H9 (cell line): Measurements from ENCODE around the gene TRIM44. TPM values are rescaled to one million over a fixed set of nuclear protein-coding genes. Genes with fewer than 3 reads are reported as not detected.

Experiments used
- DNase-seq: peaks from one replicate; pipeline ENCODE4 v3.0.0-alpha.2; 2017
- H2AFZ ChIP-seq: one replicate; pipeline ENCODE4 v1.6.1; 2013; ENCODE audit warnings: mild to moderate bottlenecking, low read length, control low read depth, moderate library complexity
- H2AK5ac ChIP-seq: 2 replicates; pipeline ENCODE4 v1.6.1; 2013; ENCODE audit warnings: low read length, control low read depth, mixed read lengths; ENCODE audit not compliant: insufficient read length
- H2BK120ac ChIP-seq: one replicate; pipeline ENCODE4 v1.6.1; 2013; ENCODE audit warnings: low read depth, mild to moderate bottlenecking, low read length, control low read depth, inconsistent platforms; ENCODE audit not compliant: poor library complexity, severe bottlenecking
- H2BK12ac ChIP-seq: 2 replicates; pipeline ENCODE4 v1.6.1; 2013; ENCODE audit warnings: low read length, control low read depth, mixed read lengths, low read depth; ENCODE audit not compliant: insufficient read length
- H2BK15ac ChIP-seq: 2 replicates; pipeline ENCODE4 v1.6.1; 2013; ENCODE audit warnings: low read depth, low read length, control low read depth
- H2BK20ac ChIP-seq: one replicate; pipeline ENCODE4 v1.6.1; 2013; ENCODE audit warnings: low read depth, mild to moderate bottlenecking, low read length, control low read depth, inconsistent platforms; ENCODE audit not compliant: poor library complexity, severe bottlenecking
- H2BK5ac ChIP-seq: 2 replicates; pipeline ENCODE4 v1.6.1; 2013; ENCODE audit warnings: low read length, control low read depth, mixed read lengths; ENCODE audit not compliant: insufficient read length
- H3K14ac ChIP-seq: 2 replicates; pipeline ENCODE4 v1.6.1; 2013; ENCODE audit warnings: low read length, control low read depth; ENCODE audit not compliant: insufficient read depth
- H3K18ac ChIP-seq: 2 replicates; pipeline ENCODE4 v1.6.1; 2013; ENCODE audit warnings: low read depth, mild to moderate bottlenecking, mixed read lengths, low read length, control low read depth; ENCODE audit not compliant: insufficient read length
- H3K23ac ChIP-seq: 2 replicates; pipeline ENCODE4 v1.6.1; 2013; ENCODE audit warnings: low read length, control low read depth, mixed read lengths, low read depth; ENCODE audit not compliant: insufficient read length
- H3K23me2 ChIP-seq: 2 replicates; pipeline ENCODE4 v1.6.1; 2013; ENCODE audit warnings: low read depth, mild to moderate bottlenecking, mixed read lengths, low read length, control low read depth; ENCODE audit not compliant: insufficient read length, poor library complexity, severe bottlenecking
- H3K27ac ChIP-seq: 2 replicates; pipeline ENCODE4 v1.5.1; 2013; ENCODE audit warnings: low read length, control low read depth, mixed read lengths, low read depth; ENCODE audit not compliant: insufficient read length
- H3K27me3 ChIP-seq: 2 replicates; pipeline ENCODE4 v1.6.1; 2013; ENCODE audit warnings: low read length, control low read depth, inconsistent platforms; ENCODE audit not compliant: insufficient read depth
- H3K4ac ChIP-seq: 2 replicates; pipeline ENCODE4 v1.6.1; 2013; ENCODE audit warnings: low read depth, mild to moderate bottlenecking, control low read depth, inconsistent platforms, low read length, moderate library complexity
- H3K4me1 ChIP-seq: 2 replicates; pipeline ENCODE4 v1.6.1; 2013; ENCODE audit warnings: low read length, control low read depth, inconsistent platforms; ENCODE audit not compliant: insufficient read depth
- H3K4me2 ChIP-seq: 2 replicates; pipeline ENCODE4 v1.6.1; 2013; ENCODE audit warnings: low read length, control low read depth, mixed read lengths; ENCODE audit not compliant: insufficient read length, insufficient read depth
- H3K56ac ChIP-seq: 2 replicates; pipeline ENCODE4 v1.6.1; 2013; ENCODE audit warnings: low read depth, mild to moderate bottlenecking, mixed read lengths, low read length, control low read depth; ENCODE audit not compliant: insufficient read length
- H3K79me1 ChIP-seq: 2 replicates; pipeline ENCODE4 v1.6.1; 2013; ENCODE audit warnings: low read depth, mild to moderate bottlenecking, moderate library complexity, low read length, control low read depth, inconsistent platforms; ENCODE audit not compliant: insufficient read depth, poor library complexity, severe bottlenecking
- H3K79me2 ChIP-seq: 2 replicates; pipeline ENCODE4 v1.6.1; 2013; ENCODE audit warnings: low read length, control low read depth, inconsistent platforms; ENCODE audit not compliant: insufficient read depth
- H3K9ac ChIP-seq: 2 replicates; pipeline ENCODE4 v1.6.1; 2013; ENCODE audit warnings: low read length, control low read depth, mixed read lengths; ENCODE audit not compliant: insufficient read length; ENCODE audit errors: extremely low read depth
- H3K9me3 ChIP-seq: one replicate; pipeline ENCODE4 v1.6.1; 2013; ENCODE audit warnings: low read depth, low read length, inconsistent platforms; ENCODE audit not compliant: control insufficient read depth
- H3T11ph ChIP-seq: one replicate; pipeline ENCODE4 v1.6.1; 2013; ENCODE audit warnings: mild to moderate bottlenecking, low read length, control low read depth, inconsistent platforms
- H4K20me1 ChIP-seq: one replicate; pipeline ENCODE4 v1.6.1; 2013; ENCODE audit not compliant: control insufficient read depth, insufficient read length, insufficient read depth
- H4K5ac ChIP-seq: 2 replicates; pipeline ENCODE4 v1.6.1; 2013; ENCODE audit warnings: low read depth, mild to moderate bottlenecking, mixed read lengths, low read length, control low read depth; ENCODE audit not compliant: insufficient read length
- H4K8ac ChIP-seq: replicated peaks from 2 replicates; pipeline ENCODE4 v1.6.1; 2013; ENCODE audit warnings: low read length, control low read depth, mixed read lengths, low read depth; ENCODE audit not compliant: insufficient read length
- H4K91ac ChIP-seq: 2 replicates; pipeline ENCODE4 v1.6.1; 2013; ENCODE audit warnings: low read depth, mild to moderate bottlenecking, moderate library complexity, mixed read lengths, low read length, control low read depth; ENCODE audit not compliant: insufficient read length
- H3K27ac Mint-ChIP-seq, 3 experiments: 2 replicates in 2 of 3; 3 replicates in 1 of 3; pipeline ENCODE4 v1.8.0; 2020 to 2021; ENCODE audit warnings: mixed read lengths in 3 of 3, mild to moderate bottlenecking in 1 of 3, moderate library complexity in 1 of 3
- H3K27me3 Mint-ChIP-seq: 2 replicates; pipeline ENCODE4 v1.8.0; 2021; ENCODE audit warnings: low read depth, mild to moderate bottlenecking, moderate library complexity, mixed read lengths
- H3K36me3 Mint-ChIP-seq, 3 experiments: 2 replicates in 2 of 3; 3 replicates in 1 of 3; pipeline ENCODE4 v1.8.0; 2020 to 2021; ENCODE audit warnings: low read depth in 3 of 3, mixed read lengths in 3 of 3; ENCODE audit not compliant: insufficient read depth in 1 of 3
- H3K4me1 Mint-ChIP-seq, 2 experiments: 2 replicates each; pipeline ENCODE4 v1.8.0; 2020; ENCODE audit warnings: mixed read lengths in 2 of 2
- H3K4me3 Mint-ChIP-seq, 2 experiments: 2 replicates in 1 of 2; 3 replicates in 1 of 2; pipeline ENCODE4 v1.8.0; 2020 to 2021; ENCODE audit warnings: mild to moderate bottlenecking in 2 of 2, mixed read lengths in 2 of 2, moderate library complexity in 1 of 2
- H3K9me3 Mint-ChIP-seq, 2 experiments: 2 replicates in 1 of 2; 3 replicates in 1 of 2; pipeline ENCODE4 v1.8.0; 2020; ENCODE audit warnings: mild to moderate bottlenecking in 2 of 2, mixed read lengths in 2 of 2, moderate library complexity in 1 of 2
- total RNA-seq: library from RNA; stranded (reverse); gene quantifications from 2 replicates; pipeline ENCODE4 v1.2.1, GENCODE V29; 2021
- TF ChIP-seq, protein P1 (sequence below): fragments of 200-600 bp; sonication (generic); conservative IDR thresholded peaks from 3 replicates; pipeline ENCODE4 v1.8.0; 2021; ENCODE audit warnings: antibody characterized with exemption, mild to moderate bottlenecking

TRIM44 gene
- total RNA-seq, 1 experiment from 2014 or later = 37.7 TPM

- peaks cover 18 to 21% of the 10 kb centered on the region in 2 experiments for H3K4me1 Mint-ChIP-seq
- no peak for DNase-seq
- no peaks in the 10 kb centered on the region for H3K9me3 ChIP-seq
- H2BK5ac ChIP-seq = no peak overlapping the region
- H3K18ac ChIP-seq = no peak overlapping the region
- H3K4me1 ChIP-seq = peaks cover 4% of the 10 kb centered on the region
- H3K27ac Mint-ChIP-seq = no peak overlapping the region
- no peaks in the 10 kb centered on the region for H4K20me1 ChIP-seq
- no peaks in the 10 kb centered on the region for H3K27me3 ChIP-seq
- peaks cover 0 to 2% (median 2%) of the 10 kb centered on the region in 3 experiments; a peak in 3 of 7 replicates for H3K36me3 Mint-ChIP-seq
- no peak overlapping the region for H3K14ac ChIP-seq
- TF ChIP-seq, protein P1, sequence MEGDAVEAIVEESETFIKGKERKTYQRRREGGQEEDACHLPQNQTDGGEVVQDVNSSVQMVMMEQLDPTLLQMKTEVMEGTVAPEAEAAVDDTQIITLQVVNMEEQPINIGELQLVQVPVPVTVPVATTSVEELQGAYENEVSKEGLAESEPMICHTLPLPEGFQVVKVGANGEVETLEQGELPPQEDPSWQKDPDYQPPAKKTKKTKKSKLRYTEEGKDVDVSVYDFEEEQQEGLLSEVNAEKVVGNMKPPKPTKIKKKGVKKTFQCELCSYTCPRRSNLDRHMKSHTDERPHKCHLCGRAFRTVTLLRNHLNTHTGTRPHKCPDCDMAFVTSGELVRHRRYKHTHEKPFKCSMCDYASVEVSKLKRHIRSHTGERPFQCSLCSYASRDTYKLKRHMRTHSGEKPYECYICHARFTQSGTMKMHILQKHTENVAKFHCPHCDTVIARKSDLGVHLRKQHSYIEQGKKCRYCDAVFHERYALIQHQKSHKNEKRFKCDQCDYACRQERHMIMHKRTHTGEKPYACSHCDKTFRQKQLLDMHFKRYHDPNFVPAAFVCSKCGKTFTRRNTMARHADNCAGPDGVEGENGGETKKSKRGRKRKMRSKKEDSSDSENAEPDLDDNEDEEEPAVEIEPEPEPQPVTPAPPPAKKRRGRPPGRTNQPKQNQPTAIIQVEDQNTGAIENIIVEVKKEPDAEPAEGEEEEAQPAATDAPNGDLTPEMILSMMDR = no peak
- no peaks in the 10 kb centered on the region for H3K79me2 ChIP-seq
- H3K9ac ChIP-seq = no peak overlapping the region
- H2BK120ac ChIP-seq = no peak overlapping the region
- no peak overlapping the region for H3T11ph ChIP-seq
- H3K56ac ChIP-seq = no peak overlapping the region
- no peaks in the 10 kb centered on the region for H3K79me1 ChIP-seq
- peaks cover 0 to 2% of the 10 kb centered on the region in 2 experiments; a peak in 2 of 5 replicates for H3K9me3 Mint-ChIP-seq
- H4K8ac ChIP-seq = no peak overlapping the region
- H3K27ac ChIP-seq = no peak overlapping the region
- peaks cover 3% of the 10 kb centered on the region for H3K23me2 ChIP-seq
- peaks cover 26% of the 10 kb centered on the region for H3K27me3 Mint-ChIP-seq
- H4K5ac ChIP-seq = no peak overlapping the region
- H2BK15ac ChIP-seq = no peak overlapping the region
- H2BK12ac ChIP-seq = no peak overlapping the region
- H3K4me3 Mint-ChIP-seq = no peak overlapping the region
- H2BK20ac ChIP-seq = no peak overlapping the region
- H3K4me2 ChIP-seq = no peak overlapping the region
- H2AFZ ChIP-seq = no peak overlapping the region
- H2AK5ac ChIP-seq = no peak overlapping the region
- no peak overlapping the region for H4K91ac ChIP-seq
- H3K23ac ChIP-seq = no peak overlapping the region
- no peak overlapping the region for H3K4ac ChIP-seq
These were observed 37.8 kb upstream of the TRIM44 start for GRCh38 chr11:35624781-35625180.
